Vagina (tissue), 2 donors: ENCODE results near the gene RNF114. TPM values are rescaled to one million over a fixed set of nuclear protein-coding genes. Genes with fewer than 3 reads are reported as not detected.

Experiments used
- DNase-seq, 2 donors: peaks; one replicate each; pipeline ENCODE4 v3.0.0-alpha.2; 2017; ENCODE audit errors: extremely low spot score in 2 of 2
- H3K27ac ChIP-seq: fragments of 200-600 bp; sonication (generic); one replicate; pipeline ENCODE4 v1.5.1; 2019
- H3K27me3 ChIP-seq: fragments of 200-600 bp; sonication (generic); one replicate; pipeline ENCODE4 v1.5.1; 2019
- H3K36me3 ChIP-seq, 2 donors: fragments of 200-600 bp; sonication (generic); one replicate each; pipeline ENCODE4 v1.5.1; 2017 to 2019
- H3K4me1 ChIP-seq: fragments of 200-600 bp; sonication (generic); one replicate; pipeline ENCODE4 v1.5.1; 2019
- H3K4me3 ChIP-seq, 2 donors: fragments of 200-600 bp; sonication (generic); 1 replicate in 1 of 2; 2 replicates in 1 of 2; pipeline ENCODE4 v1.5.1; 2016 to 2019
- H3K9me3 ChIP-seq: fragments of 200-600 bp; sonication (generic); one replicate; pipeline ENCODE4 v1.5.1; 2019
- POLR2A ChIP-seq, 2 donors: fragments of 450-650 bp; IDR thresholded peaks; one replicate each; pipeline ENCODE4 v1.6.1; 2017; ENCODE audit warnings: antibody characterized with exemption in 2 of 2, mild to moderate bottlenecking in 2 of 2, moderate library complexity in 2 of 2
- POLR2AphosphoS5 ChIP-seq, 2 donors: sonication (generic); formaldehyde crosslinking; IDR thresholded peaks; one replicate each; pipeline ENCODE4 v1.9.0; 2017; ENCODE audit warnings: antibody characterized with exemption in 2 of 2, mild to moderate bottlenecking in 2 of 2, low read depth in 1 of 2; ENCODE audit not compliant: insufficient read depth in 1 of 2
- intact Hi-C: fragments of 100-400 bp; cut with DNase I; formaldehyde crosslinking; loops from one replicate; pipeline ENCODE4 v1.15.1; 2023
- total RNA-seq: library from RNA; depleted of rRNA; stranded (reverse); fragments of >200 nt; gene quantifications from one replicate; pipeline ENCODE4 v1.2.3, GENCODE V29; 2016
- TF ChIP-seq, protein P1 (sequence below), 3 experiments: fragments of 450-650 bp in 2 of 3; fragments of 200-600 bp in 1 of 3; sonication (generic) in 1 of 3; IDR thresholded peaks; one replicate each; pipeline ENCODE4 v1.5.1; 2017 to 2019; ENCODE audit warnings: antibody characterized with exemption in 3 of 3, mild to moderate bottlenecking in 2 of 3, moderate library complexity in 2 of 3

RNF114 gene
- total RNA-seq, 1 donor from 2014 or later, result 153 TPM

DNA sequence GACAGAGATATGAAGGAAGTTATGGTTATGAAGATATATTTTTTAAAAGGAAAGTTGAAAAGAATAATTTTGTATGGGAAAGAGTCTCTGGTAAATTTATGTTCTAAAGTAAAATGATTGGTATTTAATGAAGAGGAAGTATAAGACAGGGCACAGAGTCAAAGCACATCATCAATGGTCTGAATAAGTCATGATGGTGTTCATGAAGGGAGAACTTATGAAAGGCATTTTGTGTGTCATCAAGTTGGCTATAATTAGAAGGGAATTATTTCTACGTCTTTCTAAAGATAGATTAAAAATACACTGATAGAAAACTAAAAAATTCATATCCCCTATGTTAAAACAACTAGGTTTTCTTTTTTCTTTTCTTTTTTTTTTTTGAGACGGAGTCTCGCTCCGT is 25.2 kb downstream of the RNF114 start:
- no peaks in the 10 kb centered on the region for H3K9me3 ChIP-seq
- no peak overlapping the region for H3K4me3 ChIP-seq
- intact Hi-C loops, result no loop called here
- TF ChIP-seq POLR2A (IDR thresholded peaks at IDR 0.05) (no peak), POLR2AphosphoS5 (IDR thresholded peaks at IDR 0.05; ENCODE audit: insufficient read depth in 1 of 2, low read depth in 1 of 2) (no peak)
- TF ChIP-seq, protein P1, sequence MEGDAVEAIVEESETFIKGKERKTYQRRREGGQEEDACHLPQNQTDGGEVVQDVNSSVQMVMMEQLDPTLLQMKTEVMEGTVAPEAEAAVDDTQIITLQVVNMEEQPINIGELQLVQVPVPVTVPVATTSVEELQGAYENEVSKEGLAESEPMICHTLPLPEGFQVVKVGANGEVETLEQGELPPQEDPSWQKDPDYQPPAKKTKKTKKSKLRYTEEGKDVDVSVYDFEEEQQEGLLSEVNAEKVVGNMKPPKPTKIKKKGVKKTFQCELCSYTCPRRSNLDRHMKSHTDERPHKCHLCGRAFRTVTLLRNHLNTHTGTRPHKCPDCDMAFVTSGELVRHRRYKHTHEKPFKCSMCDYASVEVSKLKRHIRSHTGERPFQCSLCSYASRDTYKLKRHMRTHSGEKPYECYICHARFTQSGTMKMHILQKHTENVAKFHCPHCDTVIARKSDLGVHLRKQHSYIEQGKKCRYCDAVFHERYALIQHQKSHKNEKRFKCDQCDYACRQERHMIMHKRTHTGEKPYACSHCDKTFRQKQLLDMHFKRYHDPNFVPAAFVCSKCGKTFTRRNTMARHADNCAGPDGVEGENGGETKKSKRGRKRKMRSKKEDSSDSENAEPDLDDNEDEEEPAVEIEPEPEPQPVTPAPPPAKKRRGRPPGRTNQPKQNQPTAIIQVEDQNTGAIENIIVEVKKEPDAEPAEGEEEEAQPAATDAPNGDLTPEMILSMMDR (IDR thresholded peaks at IDR 0.05), result no peak
- no peaks in the 10 kb centered on the region for H3K4me1 ChIP-seq
- H3K27me3 ChIP-seq, result no peaks in the 10 kb centered on the region
- H3K36me3 ChIP-seq, result peaks cover 0 to 9% of the 10 kb centered on the region in 2 donors
- no peak overlapping the region for H3K27ac ChIP-seq
- DNase-seq, result no peak

DNA sequence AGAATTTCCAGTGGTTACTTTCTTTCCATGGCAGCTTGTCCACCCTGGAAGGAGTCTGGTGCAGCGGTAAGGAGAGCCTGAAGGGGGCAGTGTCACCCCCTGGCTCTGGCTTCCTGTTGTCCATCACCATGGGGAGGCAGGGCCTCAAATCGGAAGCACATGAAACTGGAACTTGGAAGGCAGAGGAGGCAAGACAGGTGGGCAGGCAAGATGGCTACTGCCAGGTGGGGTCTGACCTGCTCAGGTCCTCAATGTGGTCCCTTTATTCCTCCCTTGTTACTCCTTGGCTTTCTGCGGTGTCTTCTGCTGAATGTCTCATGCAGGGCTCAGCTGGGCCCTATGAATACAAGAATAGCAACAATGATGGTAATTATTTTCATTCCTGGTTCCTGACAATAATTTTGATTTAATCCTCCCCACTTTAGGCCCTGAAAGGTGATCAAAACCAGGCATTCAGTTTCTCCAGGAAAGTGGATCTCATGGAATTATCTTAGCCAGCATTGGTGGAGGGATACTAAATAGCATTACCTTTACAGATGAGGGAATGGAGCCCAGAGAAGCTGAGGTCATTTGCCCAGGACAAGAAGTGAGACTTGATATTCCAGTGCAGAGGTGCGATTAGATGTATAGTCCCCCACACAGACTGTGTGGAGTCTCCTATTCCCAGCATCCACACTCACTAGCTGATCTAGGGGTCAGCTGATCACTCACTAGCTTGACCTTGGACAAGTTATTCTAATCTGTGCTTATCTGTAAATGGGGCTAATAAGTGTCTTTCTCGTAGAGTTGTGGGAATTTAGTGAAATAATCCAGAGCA is 29.0 kb downstream of the RNF114 start:
- Histone ChIP-seq H3K27me3 (no peaks in the 10 kb centered on the region), H3K27ac (no peak overlapping the region), H3K4me3 (no peak overlapping the region), H3K4me1 (no peaks in the 10 kb centered on the region), H3K9me3 (no peaks in the 10 kb centered on the region), H3K36me3 (no peaks in the 10 kb centered on the region)
- no peak for DNase-seq
- TF ChIP-seq POLR2AphosphoS5 (IDR thresholded peaks at IDR 0.05; ENCODE audit: insufficient read depth in 1 of 2, low read depth in 1 of 2) (no peak), POLR2A (IDR thresholded peaks at IDR 0.05) (no peak)
- TF ChIP-seq, protein P1 (IDR thresholded peaks at IDR 0.05), result no peak
- intact Hi-C loops, result no loop called here

DNA sequence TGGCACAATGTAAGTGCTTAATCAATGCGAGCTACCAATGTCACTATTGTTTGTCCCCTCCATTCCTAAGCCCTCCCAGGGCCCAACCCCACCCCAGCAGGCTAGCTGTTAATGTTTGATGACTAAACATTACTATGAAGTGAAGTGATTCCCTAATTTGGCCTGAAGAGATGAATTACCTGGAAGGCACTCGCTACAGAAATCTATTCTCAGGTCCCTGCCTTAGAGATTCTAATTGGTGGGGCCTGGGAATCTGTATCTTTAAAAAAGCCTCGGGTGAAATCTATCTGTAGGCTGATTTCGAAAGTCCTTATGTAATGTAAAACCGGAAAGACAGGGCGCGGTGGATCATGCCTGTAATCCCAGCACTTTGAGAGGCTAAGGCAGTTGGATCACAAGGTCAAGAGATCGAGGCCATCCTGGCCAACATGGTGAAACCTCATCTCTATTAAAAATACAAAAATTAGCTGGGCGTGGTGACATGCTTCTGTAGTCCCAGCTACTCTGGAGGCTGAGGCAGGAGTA is 29.6 kb downstream of the RNF114 start:
- no peak for TF ChIP-seq POLR2AphosphoS5 (IDR thresholded peaks at IDR 0.05; ENCODE audit: insufficient read depth in 1 of 2, low read depth in 1 of 2)
- TF ChIP-seq, protein P1 (IDR thresholded peaks at IDR 0.05), result no peak
- no peak for TF ChIP-seq POLR2A (IDR thresholded peaks at IDR 0.05)
- H3K4me3 ChIP-seq, result no peak overlapping the region
- no peak overlapping the region for H3K27ac ChIP-seq
- intact Hi-C loops, result no loop called here
- no peaks in the 10 kb centered on the region for H3K9me3 ChIP-seq
- H3K27me3 ChIP-seq, result no peaks in the 10 kb centered on the region
- H3K36me3 ChIP-seq, result no peaks in the 10 kb centered on the region
- no peak for DNase-seq
- no peaks in the 10 kb centered on the region for H3K4me1 ChIP-seq

DNA sequence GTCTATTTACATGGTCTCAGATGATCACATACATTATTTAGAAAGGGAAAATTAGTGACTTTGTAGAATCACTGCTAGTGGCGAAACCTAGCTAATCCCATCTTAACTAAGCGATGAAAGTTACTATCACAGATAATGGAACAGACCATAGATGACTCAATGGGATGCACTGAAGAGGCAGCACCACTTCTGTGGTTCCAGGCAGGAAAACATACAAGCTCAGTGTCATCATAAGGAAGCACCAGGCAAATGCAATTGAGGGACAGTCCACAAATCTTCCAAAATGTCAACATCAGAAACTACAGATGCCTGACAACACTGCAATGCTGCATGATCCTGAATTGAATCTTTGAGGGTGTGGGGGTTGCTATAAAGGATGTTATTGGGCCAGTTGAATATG is 30.7 kb downstream of the RNF114 start:
- no peaks in the 10 kb centered on the region for H3K9me3 ChIP-seq
- intact Hi-C loops, result no loop called here
- H3K4me1 ChIP-seq, result no peaks in the 10 kb centered on the region
- TF ChIP-seq POLR2AphosphoS5 (IDR thresholded peaks at IDR 0.05; ENCODE audit: insufficient read depth in 1 of 2, low read depth in 1 of 2), result no peak
- TF ChIP-seq POLR2A (IDR thresholded peaks at IDR 0.05), result no peak
- TF ChIP-seq, protein P1 (IDR thresholded peaks at IDR 0.05), result no peak
- DNase-seq, result no peak
- no peaks in the 10 kb centered on the region for H3K36me3 ChIP-seq
- no peaks in the 10 kb centered on the region for H3K27me3 ChIP-seq
- no peak overlapping the region for H3K27ac ChIP-seq
- H3K4me3 ChIP-seq, result no peak overlapping the region

DNA sequence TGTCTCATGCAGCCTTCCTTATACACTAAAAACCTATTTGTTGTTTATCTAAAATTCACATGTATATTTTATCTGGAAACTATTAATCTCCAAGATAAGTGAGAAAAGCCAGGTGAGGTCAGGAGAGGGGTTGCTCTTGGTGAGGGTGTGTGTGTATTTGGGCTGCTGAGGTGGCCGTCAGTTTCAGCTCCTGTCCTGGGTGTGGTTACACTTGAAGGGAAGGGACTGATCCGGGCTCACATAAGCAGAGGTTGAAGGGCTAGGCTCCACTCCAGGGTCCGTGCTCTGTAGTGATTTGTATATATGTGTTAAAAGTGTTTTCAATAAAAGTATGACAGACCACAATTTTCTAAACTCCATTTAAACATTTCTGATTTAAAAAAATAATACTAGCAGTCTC is 33.0 kb downstream of the RNF114 start:
- Histone ChIP-seq H3K4me3 (no peak overlapping the region), H3K27me3 (no peaks in the 10 kb centered on the region), H3K36me3 (no peaks in the 10 kb centered on the region), H3K27ac (no peak overlapping the region), H3K9me3 (no peaks in the 10 kb centered on the region), H3K4me1 (no peaks in the 10 kb centered on the region)
- TF ChIP-seq POLR2AphosphoS5 (IDR thresholded peaks at IDR 0.05; ENCODE audit: insufficient read depth in 1 of 2, low read depth in 1 of 2) (no peak), POLR2A (IDR thresholded peaks at IDR 0.05) (no peak)
- TF ChIP-seq, protein P1 (IDR thresholded peaks at IDR 0.05), result no peak
- no peak for DNase-seq
- intact Hi-C loops, result no loop called here
